Stimulated activated naive CD8-positive, alpha-beta T cell treated with anti-CD3 and anti-CD28 coated beads, Interleukin-15, Interleukin-2, amounts not matched to agents 100 U/mL and 50 U/mL, for 24 hours (primary cell): ENCODE measurements around the gene PYGO1.
"Not testable (repeated sequence)": the region's sequence is repeated elsewhere in the genome, so short reads cannot be mapped to it uniquely, and the experiment has no call there.

ENCODE experiments used
- ATAC-seq: fragments of 150-1000 bp; cut with Tn5 transposase; one replicate; pipeline ENCODE4 v1.10.0; 2021
- DNase-seq: peaks from one replicate; pipeline ENCODE4 v3.0.0; 2021

PYGO1 gene

DNA sequence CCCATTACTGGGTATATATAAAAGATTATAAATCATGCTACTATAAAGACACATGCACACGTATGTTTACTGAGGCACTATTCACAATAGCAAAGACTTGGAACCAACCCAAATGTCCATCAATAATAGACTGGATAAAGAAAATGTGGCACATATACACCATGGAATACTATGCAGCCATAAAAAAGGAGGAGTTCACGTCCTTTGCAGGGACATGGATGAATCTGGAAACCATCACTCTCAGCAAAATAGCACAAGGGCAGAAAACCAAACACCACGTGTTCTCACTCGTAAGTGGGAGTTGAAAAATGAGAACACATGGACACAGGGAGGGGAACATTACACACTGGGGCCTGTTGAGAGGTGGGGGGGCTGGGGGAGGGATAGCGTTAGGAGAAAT is 82.7 kb downstream of the PYGO1 start:
- ATAC-seq, DNase-seq: not testable (repeated sequence)

DNA sequence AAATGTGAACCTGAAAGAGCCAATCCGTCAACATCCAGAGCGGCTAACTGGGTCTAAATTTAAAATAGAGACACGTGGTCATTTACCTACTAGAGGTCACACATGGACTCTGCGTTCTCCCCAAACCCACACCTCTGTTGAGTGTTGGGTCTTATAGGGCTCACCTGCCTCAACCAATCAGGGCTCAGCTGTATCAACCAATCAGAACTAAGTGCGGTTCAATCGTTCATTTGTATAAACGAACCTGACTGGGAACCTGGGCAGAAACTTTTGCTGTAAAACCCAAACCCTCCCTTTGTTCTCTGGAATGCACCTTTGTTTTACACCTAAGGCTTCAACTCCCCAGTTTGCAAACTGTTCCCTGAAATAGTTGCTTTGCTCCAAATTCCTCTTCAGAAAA is 89.0 kb downstream of the PYGO1 start:
- no peak for ATAC-seq

DNA sequence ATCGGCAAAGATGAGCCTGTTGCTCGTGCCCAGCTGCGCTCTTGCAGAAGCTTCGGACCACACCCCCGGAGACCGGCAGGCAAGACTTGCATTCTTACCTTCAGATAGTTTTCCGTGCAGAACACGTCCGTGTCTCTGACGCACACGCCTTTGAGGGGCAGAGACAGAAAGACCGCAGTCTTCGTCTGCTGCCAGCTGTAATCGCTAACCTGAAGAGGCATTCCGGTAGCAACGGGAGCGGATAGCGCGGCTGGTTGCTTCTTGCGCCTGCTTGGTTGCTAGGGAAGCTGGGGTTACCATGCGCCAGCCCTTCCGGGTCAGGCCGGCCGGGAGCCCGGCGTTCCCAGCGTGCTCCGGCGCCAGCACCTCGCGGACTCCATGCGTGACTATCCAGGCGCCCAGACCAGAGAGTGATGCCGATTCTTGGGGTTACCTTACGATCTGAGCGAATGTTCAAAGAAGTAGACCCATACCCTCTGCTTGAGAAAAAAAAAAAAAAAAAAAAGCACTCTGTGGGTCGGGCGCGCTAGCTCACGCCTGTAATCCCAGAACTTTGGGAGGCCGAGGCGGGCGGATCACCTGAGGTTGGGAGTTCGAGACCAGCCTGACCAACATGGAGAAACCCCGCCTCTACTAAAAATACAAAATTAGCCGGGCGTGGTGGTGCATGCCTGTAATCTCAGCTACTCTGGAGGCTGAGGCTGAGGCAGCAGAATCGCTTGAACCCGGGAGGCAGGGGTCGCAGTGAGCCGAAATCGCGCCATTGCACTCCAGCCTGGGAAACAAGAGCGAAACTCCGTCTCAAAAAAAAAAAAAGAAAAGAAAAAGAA is 89.8 kb downstream of the PYGO1 start:
- peak; percentile 83 for DNase-seq
- peak; percentile 96 for ATAC-seq

More for the DNA sequence above, 89.0 kb downstream of the PYGO1 start:
- no peak for DNase-seq

DNA sequence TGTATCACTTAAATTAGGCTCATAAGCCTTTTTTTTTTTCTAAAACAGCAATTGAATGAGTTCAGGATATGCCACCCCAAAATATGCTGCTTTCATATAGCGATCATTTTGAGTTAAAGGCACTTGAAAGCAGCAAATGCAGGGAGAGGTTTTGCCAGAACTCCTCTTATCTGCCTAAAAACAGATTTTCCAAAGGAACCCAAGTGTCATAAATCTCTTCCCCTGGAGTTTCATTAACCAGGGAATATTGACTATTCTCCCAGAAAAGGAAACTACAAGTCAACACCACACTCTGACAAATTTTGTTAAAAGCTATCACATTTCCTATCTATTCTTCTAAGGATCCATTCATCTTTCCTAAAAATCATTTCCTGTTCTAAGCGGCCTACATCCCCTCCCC is 91.4 kb downstream of the PYGO1 start:
- ATAC-seq = no peak

DNA sequence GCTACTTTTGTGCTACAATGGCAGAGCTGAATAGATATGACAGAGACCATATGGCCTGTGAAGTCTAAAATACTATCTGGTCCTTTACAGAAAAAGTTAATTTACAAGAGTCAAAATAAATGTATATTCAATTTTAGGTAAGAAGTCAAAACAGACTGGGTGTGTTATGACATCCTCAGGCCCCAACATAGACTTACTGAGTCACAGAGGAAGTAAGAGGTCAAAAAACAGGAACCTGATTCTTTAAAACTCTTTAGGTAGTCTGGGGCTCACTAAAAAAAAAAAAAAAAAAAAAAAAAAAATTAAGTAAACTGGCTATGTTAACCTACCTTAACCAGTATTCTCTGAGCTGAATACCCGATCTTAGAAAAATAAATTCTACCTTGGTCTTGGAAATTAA is 93.2 kb downstream of the PYGO1 start:
- DNase-seq (no peak), ATAC-seq (no peak)

More for the DNA sequence above, 91.4 kb downstream of the PYGO1 start:
- DNase-seq = no peak

DNA sequence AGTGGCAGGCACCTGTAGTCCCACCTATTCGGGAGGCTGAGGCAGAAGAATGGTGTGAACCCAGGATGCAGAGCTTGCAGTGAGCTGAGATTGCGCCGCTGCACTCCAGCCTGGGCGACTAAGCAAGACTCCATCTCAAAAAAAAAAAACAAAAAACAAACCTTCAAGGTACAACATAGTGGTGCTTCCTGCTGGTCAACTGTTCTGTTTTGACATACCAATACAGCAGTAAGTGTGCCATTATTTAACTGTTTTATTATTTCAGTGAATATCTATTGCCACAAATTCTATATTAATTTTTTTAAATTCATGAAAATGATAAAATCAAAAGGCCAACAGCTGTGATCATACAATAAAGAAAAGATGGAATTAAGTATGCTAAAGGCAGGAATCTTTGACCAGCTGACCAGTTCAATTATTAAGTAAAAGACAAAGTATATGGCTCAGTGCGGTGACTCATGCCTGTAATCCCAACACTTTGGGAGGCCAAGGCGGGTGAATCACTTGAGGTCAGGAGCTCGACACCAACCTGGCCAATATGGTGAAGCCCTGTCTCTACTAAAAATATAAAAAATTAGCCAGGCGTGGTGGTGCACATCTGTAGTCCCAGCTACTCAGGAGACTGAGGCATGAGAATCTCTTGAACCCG is 99.1 kb downstream of the PYGO1 start:
- not testable (repeated sequence) for ATAC-seq, DNase-seq
